CD4-positive, alpha-beta T cell treated with Interleukin-17A for 4 hours (primary cell): ENCODE data around the gene NRXN3.

Experiments used
- DNase-seq: peaks from one replicate; pipeline ENCODE4 v3.0.0-alpha.2; 2020; ENCODE audit warnings: mixed read lengths

The NRXN3 gene

DNA sequence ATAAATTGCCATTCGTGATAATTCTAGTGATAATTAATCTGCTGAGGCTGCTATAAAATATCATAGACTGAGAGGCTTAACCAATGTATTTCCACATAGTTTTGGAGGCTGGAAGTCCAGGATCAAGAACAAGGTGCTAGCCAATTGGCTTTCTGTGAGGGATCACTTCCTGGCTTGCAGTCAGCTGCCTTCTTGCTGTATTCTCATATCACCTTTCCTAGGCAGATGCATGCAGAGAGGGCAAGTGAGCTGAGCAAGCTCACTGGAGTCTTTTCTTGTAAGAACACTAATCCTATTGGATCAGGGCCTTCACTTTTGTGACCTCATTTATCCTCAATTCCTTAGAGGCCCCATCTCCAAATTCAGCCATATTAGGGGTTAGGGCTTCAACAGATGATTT is 1400.5 kb downstream of the NRXN3 start:
- DNase-seq = no peak

DNA sequence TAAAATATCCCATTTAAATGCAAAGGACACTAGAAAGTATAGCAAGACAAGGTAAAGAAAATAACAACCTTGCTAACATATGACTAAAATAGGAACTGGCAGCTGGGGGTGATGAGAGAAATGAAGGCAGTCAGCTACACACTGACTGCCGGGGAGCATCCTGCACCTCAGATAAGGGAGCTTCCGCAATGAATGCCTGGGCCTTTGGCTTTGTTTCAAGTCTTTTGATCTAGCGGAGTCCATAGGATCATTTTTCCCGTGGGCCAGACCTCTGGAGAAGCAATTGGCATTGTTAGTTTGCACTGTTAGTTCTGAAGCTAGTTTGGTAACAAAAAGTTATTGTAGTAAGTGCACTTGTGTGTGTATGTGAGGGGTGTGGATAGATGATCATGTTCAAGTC is 1401.2 kb downstream of the NRXN3 start:
- DNase-seq = no peak

DNA sequence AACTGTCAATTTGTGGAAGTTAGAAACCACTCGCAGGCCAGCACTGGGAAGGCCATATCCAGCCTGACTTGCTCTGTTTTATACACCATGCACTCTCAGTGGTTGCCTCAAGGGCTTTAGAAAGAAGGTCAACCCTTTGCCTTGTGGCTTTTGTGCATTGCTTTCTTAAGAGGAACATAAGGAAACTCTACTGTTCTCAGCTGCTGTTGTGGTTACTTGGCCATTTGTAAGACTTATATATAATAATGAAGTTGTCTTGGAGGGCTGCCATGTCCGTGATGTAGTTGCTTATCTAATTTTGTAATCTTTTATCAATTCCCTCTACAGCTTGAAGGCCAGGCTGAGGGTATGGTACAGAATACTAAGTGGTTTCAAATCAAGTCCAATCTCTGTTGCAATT is 1403.3 kb downstream of the NRXN3 start:
- no peak for DNase-seq

DNA sequence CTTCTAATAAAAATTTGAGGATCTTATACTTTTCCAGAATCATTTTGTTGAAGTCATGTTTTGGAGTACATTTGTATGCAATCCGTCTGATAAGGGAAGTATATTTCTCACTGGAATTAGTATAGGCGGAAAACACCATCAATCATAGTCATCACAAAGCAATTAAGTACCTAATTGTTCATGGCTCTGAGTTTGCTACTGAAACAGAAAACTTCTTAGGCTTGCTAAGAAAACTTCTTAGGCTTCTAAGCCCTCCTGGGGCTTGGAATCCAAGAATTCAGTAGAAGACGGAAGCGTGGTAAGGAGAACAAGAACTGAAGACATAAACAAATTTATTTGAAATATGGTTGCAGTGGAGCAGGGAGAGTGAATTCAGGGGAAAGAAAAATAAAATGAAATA is 1404.9 kb downstream of the NRXN3 start:
- DNase-seq = no peak

- no peak for DNase-seq
Observed at GRCh38 chr14:79576424-79576823, 1406.3 kb downstream of the NRXN3 start.

DNA sequence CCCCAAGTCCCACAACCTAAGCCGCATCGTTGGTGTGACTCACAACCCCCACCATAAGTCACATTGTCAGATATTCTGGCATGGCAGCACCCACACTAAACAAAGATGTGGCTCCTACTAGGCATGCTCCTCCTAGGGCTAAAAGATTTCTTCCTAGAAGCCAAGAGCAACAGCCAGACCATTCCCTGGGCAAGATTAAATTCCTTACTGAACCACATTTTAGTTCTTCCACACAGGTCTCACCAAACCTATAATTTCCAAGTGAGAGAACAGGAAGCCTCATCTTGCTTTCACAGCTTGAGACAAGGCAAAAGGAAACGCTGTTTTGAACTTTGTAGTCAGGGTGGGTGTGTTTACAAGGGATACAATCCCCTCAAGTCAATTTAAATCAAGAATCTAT is 1408.3 kb downstream of the NRXN3 start:
- no peak for DNase-seq

- no peak for DNase-seq
Observed at GRCh38 chr14:79580414-79580813, 1410.2 kb downstream of the NRXN3 start.

- DNase-seq = no peak
Observed at GRCh38 chr14:79580906-79581305, 1410.7 kb downstream of the NRXN3 start.

DNA sequence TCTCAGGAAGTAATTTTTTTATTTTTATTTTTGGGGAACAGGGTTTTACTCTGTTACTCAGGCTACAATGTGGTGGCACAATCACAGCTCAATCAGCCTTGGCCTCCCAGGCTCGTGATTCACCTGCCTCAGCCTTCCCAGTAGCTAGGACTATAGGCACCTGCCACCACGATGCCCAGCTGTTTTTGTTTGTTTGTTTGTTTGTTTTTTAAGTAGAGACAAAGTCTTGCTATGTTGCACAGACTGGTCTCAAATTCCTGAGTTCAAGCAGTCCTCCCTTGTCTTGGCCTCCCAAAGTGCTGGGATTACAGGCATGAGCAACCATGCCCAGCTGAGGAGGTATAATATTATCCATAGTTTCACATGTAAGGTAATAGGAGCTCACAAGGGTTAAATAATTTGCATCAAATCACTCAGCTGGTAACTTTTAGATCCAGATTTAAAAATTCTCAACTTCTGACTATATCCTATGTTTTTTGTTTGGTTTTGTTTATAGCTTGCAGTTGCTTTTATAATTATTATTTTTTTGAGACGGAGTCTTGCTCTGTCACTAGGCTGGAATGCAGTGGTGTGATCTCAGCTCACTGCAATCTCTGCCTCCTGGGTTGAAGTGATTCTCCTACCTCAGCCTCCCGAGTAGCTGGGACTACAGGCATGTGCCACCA is 1411.9 kb downstream of the NRXN3 start:
- DNase-seq = no peak

- no peak for DNase-seq
Observed at GRCh38 chr14:79583738-79584408, 1413.7 kb downstream of the NRXN3 start.

DNA sequence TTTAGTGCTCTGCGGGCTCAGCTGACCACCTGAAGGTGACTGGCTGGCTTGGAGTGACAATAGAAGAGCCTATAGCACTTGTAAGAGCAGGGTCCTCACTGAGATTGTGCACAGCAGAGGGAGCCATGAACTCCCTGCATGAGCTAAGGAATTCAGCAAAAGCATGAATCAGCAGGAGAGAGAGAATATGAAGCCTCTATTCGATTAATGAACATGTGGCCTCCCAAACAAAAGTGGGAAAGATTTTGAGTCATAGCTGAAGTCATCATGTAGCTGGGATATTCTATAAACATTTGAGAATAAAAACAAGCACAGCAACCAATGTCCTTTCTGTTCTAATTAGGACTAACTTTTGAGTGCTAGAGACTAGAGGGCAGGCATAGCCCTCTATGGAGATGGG is 1414.5 kb downstream of the NRXN3 start:
- no peak for DNase-seq

DNA sequence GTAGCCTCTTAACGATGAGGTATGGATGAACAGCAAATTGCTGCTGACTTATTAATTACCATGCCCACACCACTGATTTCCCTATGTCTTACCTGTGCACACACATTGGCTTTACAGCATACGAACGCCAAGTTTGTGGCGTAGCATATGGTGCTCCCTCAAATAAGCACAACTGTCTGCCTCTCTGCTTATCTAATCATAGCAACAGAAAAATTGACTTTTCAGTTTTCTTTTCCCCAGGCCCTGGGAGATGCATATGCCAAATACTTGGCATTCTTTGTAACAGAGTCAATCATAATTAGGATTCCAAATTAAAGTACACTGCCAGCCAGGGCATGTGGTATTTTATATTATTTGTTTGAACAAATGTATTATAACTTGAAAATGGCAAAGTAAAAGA is 1415.7 kb downstream of the NRXN3 start:
- no peak for DNase-seq

GRCh38 chr14:79586416-79586815 is 1416.2 kb downstream of the NRXN3 start:
- DNase-seq = no peak

GRCh38 chr14:79586989-79587598 is 1416.9 kb downstream of the NRXN3 start:
- DNase-seq = no peak

- DNase-seq = no peak
Observed at GRCh38 chr14:79587875-79588274, 1417.7 kb downstream of the NRXN3 start.

GRCh38 chr14:79588398-79588797 is 1418.2 kb downstream of the NRXN3 start:
- no peak for DNase-seq

- no peak for DNase-seq
Observed at GRCh38 chr14:79596551-79596950, 1426.4 kb downstream of the NRXN3 start.

GRCh38 chr14:79597566-79597965 is 1427.4 kb downstream of the NRXN3 start:
- DNase-seq = no peak

DNA sequence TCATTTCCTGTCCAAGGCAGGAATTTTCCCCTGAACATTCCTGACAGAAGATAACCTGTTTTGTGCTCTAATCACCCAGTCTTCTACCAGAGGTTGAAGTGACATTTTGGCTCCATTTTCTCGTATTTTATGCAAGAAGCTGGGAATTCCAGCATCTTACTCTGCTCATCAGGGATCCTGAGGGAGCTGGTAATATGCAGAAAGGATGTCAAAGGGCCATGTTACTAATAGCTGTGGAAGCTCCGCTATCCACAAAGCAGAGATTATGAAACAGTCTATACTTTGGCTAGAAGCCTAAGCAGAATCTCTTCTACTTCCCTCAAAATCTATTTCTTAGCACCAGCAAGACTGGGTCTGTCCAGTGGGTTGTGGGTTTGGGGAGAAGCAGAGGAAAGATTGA is 1428.2 kb downstream of the NRXN3 start:
- no peak for DNase-seq

- DNase-seq = no peak
Observed at GRCh38 chr14:79599239-79599638, 1429.1 kb downstream of the NRXN3 start.

DNA sequence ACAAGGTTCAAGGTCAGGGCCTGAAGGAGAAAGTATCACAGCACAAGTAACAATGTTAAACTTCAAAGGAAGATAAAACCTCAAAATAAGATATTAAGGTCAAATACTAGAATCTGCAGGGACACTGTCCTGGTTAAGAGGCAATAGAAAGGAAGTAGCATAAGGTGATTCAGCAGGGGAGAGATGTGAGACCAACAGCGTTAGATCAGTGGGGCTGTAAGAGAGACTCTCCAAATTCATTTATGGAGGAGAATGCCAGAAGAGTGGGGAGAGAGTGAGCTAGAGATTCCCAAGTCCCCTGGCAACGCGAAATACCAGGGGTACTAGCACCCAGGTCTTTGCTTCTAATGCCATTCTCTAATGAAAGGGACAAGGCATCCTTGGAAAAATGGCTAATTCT is 1430.2 kb downstream of the NRXN3 start:
- DNase-seq = no peak

DNA sequence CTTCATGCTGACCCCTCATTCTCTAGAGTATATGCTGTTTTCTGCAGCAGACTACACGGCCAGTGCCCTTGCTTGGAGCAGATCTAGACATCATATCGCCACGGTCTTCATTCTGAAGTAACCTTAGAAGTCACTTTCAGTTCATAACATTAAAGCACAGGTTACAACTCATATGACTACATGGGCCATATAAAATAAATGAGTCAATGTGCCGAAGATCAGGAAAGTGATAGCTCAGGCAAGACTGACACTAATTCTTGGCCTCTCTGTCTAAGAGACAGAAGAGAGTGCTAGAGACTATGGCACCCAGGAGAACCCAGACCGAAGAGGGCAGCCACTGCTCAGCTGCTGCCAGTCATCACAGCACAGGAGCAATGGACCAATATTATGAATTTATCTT is 1431.4 kb downstream of the NRXN3 start:
- no peak for DNase-seq

DNA sequence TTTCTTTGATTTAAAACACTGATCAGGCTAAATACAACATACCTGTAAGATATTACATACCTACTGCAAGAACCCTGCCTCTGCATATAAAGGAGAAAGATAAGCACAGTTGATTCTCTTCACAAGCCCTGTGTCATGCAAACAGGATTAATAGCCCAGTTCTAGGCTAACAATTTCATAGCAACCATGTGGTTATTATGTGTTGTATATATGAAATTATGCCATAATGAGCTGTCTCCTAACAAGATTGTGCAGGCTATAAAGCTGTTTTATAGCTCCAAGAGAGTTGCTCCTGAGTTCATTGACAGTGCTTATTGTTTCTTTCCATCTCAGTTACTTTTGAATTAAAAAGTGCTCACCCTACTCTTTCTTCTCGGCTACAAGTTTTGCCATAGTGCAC is 1431.9 kb downstream of the NRXN3 start:
- DNase-seq = no peak

DNA sequence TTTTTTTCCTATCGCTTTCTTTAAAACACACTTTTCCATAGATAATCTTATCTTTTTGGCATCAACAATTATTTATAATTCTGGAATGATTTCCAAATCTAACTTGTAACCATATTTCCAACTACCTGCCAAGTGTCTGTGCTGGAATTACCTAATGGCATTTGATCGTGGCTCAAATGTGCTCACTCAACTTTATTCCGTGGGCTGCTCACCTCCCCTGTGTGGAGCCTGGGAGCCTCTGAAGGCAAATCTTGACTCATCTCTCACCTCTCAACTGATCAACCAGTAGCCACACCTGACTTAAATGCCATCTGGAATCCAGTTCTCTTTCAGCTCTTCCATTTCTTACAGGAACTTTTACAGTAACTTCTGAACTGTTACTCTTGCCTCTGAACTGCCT is 1432.6 kb downstream of the NRXN3 start:
- no peak for DNase-seq

GRCh38 chr14:79605849-79606248 is 1435.7 kb downstream of the NRXN3 start:
- no peak for DNase-seq
